GM18508 (cell line): Measurements from ENCODE around the gene FBLN2.

ENCODE experiments used
- ATAC-seq: cut with Tn5 transposase; IDR thresholded peaks from one replicate; pipeline ENCODE4 v1.9.1; 2021; ENCODE audit warnings: moderate number of reproducible peaks; ENCODE audit not compliant: insufficient read depth, unreplicated experiment

The FBLN2 gene

DNA sequence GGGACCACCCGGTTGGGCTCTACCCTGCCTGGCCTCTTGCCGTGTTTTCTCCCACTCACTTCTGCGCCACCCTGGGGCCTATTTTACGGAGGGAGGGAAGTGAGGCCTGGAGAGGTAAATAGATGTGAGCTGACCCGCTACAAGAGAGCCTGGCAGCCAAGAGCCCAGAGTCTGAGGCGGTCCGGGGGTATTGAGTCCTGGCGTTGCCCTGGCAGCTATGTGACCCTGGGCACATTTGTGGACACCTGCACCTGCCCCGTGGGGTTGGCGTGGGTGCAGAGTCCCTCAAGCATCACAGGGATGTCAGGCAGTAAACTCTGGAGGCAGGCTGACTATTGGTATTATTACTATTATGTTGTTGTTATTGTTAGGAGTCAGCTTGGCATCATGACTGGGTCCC lies 85.7 kb downstream of the FBLN2 start:
- no peak for ATAC-seq

DNA sequence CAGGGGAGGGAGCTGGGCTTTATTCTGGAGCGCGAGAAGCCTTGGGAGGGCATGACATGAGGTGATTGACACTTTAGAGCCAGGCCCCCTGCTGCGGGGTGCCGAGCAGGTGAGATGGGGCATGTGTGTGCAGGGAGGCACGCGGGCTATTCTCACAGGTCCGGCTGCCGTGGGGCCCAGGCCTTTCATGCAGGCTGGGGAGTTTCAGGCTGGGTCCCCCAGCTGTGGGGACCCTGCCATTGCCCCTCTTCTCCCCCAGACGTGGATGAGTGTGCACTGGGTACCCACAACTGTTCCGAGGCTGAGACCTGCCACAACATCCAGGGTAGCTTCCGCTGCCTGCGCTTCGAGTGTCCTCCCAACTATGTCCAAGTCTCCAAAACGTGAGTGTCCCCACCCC lies 87.3 kb downstream of the FBLN2 start:
- no peak for ATAC-seq

DNA sequence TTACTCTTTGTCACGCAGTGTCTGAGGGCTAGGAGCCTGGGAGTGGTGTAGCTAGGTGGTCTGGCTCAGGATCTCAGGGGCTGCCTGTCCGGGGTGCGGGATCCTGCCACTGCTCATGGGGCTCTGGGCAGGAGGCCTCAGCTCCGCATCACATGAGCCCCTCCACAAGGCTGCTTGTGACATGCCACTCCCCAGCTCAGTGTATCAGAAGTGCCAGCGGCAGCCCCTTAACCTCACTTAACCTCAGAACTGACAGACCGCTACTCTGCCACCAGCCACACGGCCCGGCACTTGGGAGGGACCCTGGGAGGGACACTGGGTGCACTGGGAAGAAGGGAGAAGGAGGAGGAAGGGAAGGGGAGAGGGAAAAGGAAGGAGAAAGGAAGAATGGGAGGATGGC lies 87.9 kb downstream of the FBLN2 start:
- no peak for ATAC-seq

- no peak for ATAC-seq
These were observed 88.5 kb downstream of the FBLN2 start for GRCh38 chr3:13637311-13637891.

DNA sequence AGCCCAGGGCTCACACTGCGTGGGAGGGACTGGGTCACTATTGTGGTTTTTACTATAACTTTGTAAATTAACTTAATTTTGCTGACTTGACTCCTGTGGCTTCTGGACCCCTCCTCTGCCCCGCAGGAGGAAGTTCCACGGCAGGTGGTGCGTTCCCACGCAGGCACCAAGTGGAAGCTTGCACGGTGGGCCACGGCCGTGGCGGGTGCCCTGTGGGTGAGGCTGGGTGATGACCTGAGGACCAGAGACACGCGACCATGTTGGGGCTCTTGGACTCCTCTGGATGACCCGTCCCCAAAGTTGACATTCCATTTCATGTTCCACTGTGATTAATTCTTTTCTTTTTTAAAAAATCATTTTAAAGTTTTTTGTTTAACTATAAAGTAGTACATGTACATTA lies 89.0 kb downstream of the FBLN2 start:
- ATAC-seq: no peak

DNA sequence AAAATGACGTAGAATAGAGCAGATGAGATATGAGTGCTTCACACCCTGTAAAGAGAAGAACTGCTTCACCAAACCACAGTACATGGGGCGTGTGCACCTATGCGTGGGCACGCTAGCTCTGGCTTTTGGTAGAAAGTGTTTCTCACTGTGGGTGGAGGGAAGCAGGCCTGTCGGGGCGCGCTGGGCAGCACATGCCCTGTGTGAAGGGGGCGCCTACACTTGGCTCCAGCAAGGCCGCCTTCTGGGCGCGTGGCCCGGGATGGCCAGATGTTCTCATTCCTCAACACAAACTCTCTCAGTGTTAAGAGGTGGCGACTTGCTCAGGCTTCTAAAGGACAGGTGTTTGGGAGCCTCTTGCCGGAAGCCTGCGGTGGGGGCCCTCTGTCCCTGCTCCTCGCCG lies 90.0 kb downstream of the FBLN2 start:
- ATAC-seq: no peak

- no peak for ATAC-seq
These were observed 93.7 kb downstream of the FBLN2 start for GRCh38 chr3:13642597-13642996.

- no peak for ATAC-seq
These were observed 95.6 kb downstream of the FBLN2 start for GRCh38 chr3:13644341-13645117.

GRCh38 chr3:13645801-13646637 lies 97.1 kb downstream of the FBLN2 start:
- ATAC-seq: no peak

DNA sequence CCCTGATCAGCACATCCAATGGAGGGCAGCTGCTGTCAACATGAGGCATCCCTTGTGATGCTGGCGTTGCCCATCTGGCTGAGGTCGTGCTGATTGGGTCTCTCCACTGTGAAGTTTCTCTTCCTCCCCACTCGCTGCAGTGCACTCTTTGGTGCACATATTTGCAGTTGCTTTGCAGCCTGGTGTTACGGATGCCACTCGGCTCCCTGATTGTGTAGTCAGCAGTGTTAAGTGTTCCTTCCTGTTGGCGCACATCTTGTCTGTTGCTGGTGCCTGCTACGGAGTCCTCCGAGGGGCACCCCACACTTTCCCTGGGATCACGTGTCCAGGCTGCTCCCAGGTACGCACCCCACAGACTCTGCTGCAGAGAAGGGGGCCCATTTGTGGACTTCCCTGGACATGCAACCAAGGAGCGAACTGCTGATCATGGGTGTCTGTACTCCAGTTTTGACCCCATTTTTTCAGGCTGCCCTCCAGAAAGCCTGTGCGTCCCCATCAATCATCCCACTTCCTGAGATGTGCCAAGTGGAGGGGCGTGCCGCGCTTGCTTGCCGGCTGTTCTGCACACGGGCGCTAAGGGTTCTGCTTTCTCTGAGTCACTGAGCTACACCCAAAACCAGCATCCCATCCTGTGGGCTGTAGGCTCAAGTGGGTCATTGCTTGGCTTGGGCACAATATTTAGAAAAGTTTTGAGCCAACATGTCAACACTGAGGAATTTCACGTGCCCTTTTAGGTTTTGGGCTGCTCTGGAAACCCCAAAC lies 98.6 kb downstream of the FBLN2 start:
- ATAC-seq: no peak

DNA sequence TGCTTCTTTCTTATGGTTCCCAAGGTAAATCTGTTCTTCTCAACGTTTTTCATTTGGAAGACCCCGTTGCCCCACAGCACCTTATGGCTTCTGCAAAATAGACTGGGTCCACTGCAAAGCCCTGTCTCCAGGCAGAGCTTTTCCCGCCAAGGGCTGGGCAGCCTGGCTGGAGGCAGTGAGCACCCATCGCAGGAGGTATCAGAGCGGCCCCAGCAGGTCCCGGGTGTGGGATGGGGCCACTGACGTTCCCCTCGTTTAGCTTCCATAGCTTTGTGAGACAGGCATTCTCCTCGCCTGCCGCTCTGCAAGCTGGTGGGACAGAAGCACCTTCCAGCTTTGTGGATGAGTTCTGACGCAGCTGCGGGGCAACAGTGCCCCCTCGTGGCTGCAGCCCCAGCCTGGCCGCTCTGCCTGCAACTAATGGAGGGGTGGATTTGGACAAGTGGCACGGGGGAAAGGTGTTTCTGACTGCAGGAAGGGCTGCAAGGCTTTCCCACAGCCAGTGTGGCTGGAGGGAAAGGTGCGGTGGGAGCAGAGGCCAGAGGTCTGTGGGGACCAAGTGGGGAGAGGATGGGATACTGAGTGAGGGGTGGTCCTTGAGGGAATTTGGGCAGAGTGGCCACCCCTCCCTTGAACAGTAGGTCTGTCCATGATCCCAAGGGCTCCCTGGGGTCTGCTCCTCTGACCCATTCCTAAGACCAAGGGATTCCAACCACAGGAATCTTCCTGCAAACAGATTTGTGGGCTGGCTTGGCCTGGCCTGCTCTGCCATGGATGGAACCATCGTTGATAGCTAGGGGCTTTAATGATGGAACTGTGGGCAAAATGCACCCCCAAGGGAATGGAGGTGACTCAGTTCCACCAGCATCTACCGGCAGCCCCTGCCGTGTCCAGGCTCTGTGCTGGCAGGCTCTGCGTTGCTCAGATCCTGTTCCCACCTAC lies 99.4 kb downstream of the FBLN2 start:
- no peak for ATAC-seq

DNA sequence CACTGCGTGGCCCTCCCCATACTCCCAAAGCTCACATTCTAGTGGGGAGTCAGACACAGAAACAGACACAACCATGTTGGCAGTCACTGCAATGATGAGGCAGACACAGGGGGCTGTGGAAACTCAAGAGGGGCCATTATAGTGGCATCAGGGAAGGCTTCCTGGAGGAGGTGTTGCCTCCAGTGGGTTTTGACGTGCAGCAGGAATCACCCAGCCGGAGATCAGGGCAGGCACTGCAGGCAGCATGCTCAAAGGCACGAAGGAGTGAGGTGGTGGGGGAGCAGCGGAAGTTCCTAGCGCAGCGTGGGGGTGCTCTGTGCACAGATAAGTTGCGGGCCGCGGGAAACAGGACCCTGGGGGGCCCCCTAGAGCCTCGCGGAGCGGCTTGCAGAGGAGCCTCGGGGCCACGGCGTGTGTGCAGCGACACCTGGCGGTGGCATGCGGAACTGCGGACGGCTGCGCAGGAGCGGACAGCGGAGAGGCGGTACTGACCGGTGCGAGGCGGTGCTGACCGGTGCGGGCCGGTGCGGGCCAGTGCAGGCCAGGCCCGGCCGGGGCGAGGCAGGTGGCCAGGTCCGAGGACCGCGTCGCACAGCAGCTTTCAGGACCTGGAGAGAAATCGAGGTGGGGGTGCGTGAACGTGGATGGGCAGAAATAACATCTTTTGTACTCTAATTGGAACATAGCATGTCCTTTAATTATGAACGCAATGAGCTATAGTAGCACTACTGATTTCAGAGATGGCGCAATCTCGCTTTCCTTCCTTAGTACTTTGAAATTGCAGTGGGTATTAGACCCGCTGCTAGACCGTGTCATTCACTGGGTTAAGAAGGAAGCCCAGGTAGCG lies 101.5 kb downstream of the FBLN2 start:
- no peak for ATAC-seq

DNA sequence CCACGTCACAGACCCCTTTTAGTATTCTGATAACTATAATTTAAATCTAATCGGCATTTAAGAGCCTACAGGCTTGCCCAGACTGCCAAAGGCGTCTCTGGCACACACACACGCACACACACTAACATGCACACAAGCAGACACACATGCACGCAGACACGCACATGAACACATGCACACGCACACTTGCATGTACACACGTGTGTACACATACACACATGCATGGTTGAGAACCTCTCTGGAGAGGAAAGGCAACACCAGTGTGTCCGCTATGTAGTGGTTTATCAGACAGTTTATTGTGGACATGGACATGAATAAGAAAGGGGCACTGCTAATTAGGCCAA lies 102.1 kb downstream of the FBLN2 start:
- no peak for ATAC-seq

DNA sequence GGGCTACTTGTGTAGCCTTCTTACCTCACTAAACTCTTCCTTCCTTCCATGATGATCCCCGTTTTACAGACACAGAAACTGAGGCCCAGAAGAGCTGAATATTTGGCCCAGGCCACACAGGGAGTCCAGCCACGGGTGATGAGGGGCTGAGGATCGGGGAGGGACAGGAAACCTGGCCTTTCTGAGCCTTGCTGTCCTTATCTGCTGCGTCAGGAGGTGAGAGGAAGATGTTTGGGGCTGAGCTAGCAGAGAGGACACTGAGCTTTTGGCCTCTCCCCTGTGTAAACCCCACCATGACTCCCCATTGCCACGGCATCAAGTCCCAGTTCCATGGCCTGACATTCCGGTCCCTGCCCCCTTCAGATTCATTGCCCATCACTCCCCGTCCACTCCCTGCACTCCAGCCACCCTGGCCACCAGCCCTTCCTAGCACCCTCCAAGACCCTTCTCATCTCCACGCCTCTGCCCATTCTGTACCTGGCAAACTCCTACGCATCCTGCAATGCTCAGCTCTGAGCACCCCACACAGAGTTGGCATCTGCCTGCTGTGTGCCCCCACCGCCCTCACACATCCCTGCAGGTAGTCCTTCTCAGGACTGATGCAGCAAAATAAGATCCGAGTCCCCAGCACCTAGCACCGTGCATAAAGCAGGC lies 103.0 kb downstream of the FBLN2 start:
- ATAC-seq: no peak

DNA sequence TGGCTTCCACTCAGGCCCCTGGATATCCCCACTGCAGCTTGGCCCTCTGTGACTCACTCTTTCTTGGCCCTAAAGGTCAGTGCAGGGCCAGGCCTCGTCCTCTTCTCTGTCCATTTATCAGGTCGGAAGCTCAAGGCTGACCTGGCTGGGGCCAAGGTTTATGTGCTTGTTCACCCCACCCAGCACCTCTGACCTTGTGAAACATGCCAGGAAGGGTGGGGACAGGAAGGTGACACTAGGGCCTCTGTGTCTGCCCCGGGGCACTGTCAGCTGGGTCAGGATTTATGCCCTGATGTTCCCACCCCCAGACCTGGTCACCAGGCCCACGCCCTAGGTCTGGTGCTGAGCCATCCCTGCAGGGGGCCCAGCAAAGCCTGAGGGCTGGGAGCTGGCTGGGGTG lies 103.8 kb downstream of the FBLN2 start:
- no peak for ATAC-seq

DNA sequence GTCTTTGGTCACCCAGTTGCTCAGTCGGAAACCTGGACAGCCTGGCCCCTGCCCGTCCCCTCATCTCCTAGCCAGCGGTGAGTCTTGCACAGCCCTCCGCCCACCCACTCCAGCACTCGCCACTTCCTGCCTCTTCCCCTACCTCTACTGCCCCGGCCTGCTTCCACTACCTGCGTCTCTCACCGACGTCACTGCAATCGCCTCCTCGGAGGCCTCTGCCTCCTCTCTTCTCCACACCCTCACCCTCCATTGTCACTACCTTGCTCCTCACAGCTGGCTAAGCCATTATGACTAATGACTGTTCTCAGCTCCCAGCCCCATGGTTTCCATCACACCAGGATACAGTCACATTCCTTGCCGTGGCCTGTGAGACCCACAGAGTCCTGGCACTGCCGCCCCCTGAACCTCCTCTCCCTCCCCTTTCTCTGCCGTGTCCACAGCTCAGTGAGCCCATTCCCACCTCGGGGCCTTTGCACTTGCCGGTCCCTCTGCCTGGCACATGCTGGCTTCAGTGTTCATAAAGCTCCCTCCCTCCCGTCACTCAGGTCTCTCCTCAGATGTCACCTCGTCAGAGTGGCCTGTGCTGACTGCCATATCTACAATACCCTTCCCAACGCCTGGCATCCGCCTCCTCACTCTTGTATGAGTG lies 104.8 kb downstream of the FBLN2 start:
- ATAC-seq: no peak

- ATAC-seq: no peak
These were observed 105.6 kb downstream of the FBLN2 start for GRCh38 chr3:13654330-13655060.
